Measurements from ENCODE around the gene MTMR2. TPM values are rescaled to one million over a fixed set of nuclear protein-coding genes. Genes with fewer than 3 reads are reported as not detected.
A peak's percentile ranks its signal among the peaks of the same experiment; 100 is the strongest.

MTMR2 gene
- total and polyA plus RNA-seq, 2 of the 13 experiments (the other 11 are each of a cell fraction or from before 2014, with no cell fraction given): 12.7 to 22.3 TPM

DNA sequence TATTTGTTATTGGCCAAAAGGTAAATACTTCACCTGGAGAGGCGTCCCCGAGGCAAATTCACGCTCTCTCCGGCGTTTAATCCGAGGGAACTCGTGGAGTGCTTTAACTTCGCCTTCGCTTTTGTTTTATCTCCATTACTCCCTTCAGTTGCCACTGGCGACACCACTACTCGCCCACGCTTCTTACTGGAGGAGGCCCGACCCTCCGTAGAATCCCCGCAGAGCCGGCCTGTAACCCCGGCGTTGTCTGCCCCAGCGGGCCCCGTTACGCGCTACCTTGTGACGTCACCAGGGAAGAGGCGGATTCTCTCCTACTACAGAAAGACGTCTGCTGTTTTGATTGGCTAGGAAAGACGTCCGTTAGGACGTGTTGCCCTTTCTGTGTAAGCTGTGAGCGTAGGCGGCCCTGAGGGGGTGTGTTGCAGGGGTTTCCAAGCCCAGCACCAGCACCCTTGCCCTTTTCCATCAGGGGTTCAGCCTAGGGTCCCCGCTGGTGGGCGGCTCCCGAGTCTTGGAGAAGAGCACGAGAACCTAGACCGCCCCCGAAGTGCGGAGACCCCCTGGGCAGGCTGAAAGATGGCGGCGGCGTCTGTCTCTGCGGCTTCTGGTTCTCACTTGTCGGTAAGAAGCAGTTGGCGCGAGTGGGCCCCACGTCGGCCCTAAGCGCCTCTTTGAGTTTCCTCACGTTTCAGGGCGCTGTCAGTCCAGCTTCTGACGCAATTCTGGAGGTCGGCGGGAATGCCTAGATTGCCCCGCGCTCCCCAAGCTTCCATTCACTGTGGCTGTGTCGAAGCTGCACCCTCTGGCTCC is 133.6 kb downstream of the MTMR2 start, which contains the start of gene CEP57 (continued):
- TF ChIP-seq POLR2AphosphoS5 (IDR thresholded peaks at IDR 0.05; ENCODE audit: low read depth, low read length) (peak; percentile 65; the same call in 1 of the 2 replicates), DNMT3B (CRISPR knock-in tag; conservative IDR thresholded peaks at IDR 0.05) (no peak), ZNF781 (CRISPR knock-in tag; IDR thresholded peaks at IDR 0.05; ENCODE audit: borderline replicate concordance, not compliant biosample characterization) (peak; percentile 40), GFI1 (CRISPR knock-in tag; IDR thresholded peaks at IDR 0.05; ENCODE audit: borderline replicate concordance) (no peak), TOPORS (CRISPR knock-in tag; IDR thresholded peaks at IDR 0.05) (no peak; the same call in 1 of the 2 replicates), PITX1 (CRISPR knock-in tag; IDR thresholded peaks at IDR 0.05) (no peak), ZNF556 (CRISPR knock-in tag; IDR thresholded peaks at IDR 0.05; ENCODE audit: borderline replicate concordance) (no peak), ZFY (CRISPR knock-in tag; IDR thresholded peaks at IDR 0.05) (peak; percentile 49), HOXD1 (CRISPR knock-in tag; IDR thresholded peaks at IDR 0.05) (no peak), ATF7 (IDR thresholded peaks at IDR 0.05) (peak; percentile 97), ATF7 (CRISPR knock-in tag; IDR thresholded peaks at IDR 0.05) (peak; percentile 77; the same call in 1 of the 2 replicates), SOX6 (IDR thresholded peaks at IDR 0.05) (no peak), SOX6 (CRISPR knock-in tag; IDR thresholded peaks at IDR 0.05) (0 out of 2 replicates have a peak, but pooled peaks have one; percentile 4), RFX5 (IDR thresholded peaks at IDR 0.05; ENCODE audit: low read depth, low read length) (peak; percentile 78; the same call in 1 of the 2 replicates), MATR3 (CRISPR knock-in tag; IDR thresholded peaks at IDR 0.05) (no peak), ARNTL (CRISPR knock-in tag; IDR thresholded peaks at IDR 0.05) (peak; percentile 25; the same call in 1 of the 2 replicates), ZGPAT (CRISPR knock-in tag; IDR thresholded peaks at IDR 0.05) (no peak), SKI (IDR thresholded peaks at IDR 0.05; ENCODE audit: partially characterized antibody) (no peak)
- TF ChIP-seq, protein P1, sequence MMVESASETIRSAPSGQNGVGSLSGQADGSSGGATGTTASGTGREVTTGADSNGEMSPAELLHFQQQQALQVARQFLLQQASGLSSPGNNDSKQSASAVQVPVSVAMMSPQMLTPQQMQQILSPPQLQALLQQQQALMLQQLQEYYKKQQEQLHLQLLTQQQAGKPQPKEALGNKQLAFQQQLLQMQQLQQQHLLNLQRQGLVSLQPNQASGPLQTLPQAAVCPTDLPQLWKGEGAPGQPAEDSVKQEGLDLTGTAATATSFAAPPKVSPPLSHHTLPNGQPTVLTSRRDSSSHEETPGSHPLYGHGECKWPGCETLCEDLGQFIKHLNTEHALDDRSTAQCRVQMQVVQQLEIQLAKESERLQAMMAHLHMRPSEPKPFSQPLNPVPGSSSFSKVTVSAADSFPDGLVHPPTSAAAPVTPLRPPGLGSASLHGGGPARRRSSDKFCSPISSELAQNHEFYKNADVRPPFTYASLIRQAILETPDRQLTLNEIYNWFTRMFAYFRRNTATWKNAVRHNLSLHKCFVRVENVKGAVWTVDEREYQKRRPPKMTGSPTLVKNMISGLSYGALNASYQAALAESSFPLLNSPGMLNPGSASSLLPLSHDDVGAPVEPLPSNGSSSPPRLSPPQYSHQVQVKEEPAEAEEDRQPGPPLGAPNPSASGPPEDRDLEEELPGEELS (CRISPR knock-in tag; IDR thresholded peaks at IDR 0.05): 0 out of 2 replicates have a peak, but pooled peaks have one; percentile 11
- TF ChIP-seq, protein P2, sequence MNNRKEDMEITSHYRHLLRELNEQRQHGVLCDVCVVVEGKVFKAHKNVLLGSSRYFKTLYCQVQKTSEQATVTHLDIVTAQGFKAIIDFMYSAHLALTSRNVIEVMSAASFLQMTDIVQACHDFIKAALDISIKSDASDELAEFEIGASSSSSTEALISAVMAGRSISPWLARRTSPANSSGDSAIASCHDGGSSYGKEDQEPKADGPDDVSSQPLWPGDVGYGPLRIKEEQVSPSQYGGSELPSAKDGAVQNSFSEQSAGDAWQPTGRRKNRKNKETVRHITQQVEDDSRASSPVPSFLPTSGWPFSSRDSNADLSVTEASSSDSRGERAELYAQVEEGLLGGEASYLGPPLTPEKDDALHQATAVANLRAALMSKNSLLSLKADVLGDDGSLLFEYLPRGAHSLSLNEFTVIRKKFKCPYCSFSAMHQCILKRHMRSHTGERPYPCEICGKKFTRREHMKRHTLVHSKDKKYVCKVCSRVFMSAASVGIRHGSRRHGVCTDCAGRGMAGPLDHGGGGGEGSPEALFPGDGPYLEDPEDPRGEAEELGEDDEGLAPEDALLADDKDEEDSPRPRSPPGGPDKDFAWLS (CRISPR knock-in tag; IDR thresholded peaks at IDR 0.05; ENCODE audit: borderline replicate concordance): no peak
- TF ChIP-seq, protein P3, sequence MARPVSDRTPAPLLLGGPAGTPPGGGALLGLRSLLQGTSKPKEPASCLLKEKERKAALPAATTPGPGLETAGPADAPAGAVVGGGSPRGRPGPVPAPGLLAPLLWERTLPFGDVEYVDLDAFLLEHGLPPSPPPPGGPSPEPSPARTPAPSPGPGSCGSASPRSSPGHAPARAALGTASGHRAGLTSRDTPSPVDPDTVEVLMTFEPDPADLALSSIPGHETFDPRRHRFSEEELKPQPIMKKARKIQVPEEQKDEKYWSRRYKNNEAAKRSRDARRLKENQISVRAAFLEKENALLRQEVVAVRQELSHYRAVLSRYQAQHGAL (CRISPR knock-in tag; IDR thresholded peaks at IDR 0.05; ENCODE audit: not compliant biosample characterization): no peak

Data from HepG2 (cell line).